ENCODE measurements around the gene ATG14.
A peak's percentile ranks its signal among the peaks of the same experiment; 100 is the strongest.
"Not testable (repeated sequence)": the region's sequence is repeated elsewhere in the genome, so short reads cannot be mapped to it uniquely, and the experiment has no call there.

ATG14 gene, protein sequence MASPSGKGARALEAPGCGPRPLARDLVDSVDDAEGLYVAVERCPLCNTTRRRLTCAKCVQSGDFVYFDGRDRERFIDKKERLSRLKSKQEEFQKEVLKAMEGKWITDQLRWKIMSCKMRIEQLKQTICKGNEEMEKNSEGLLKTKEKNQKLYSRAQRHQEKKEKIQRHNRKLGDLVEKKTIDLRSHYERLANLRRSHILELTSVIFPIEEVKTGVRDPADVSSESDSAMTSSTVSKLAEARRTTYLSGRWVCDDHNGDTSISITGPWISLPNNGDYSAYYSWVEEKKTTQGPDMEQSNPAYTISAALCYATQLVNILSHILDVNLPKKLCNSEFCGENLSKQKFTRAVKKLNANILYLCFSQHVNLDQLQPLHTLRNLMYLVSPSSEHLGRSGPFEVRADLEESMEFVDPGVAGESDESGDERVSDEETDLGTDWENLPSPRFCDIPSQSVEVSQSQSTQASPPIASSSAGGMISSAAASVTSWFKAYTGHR

DNA sequence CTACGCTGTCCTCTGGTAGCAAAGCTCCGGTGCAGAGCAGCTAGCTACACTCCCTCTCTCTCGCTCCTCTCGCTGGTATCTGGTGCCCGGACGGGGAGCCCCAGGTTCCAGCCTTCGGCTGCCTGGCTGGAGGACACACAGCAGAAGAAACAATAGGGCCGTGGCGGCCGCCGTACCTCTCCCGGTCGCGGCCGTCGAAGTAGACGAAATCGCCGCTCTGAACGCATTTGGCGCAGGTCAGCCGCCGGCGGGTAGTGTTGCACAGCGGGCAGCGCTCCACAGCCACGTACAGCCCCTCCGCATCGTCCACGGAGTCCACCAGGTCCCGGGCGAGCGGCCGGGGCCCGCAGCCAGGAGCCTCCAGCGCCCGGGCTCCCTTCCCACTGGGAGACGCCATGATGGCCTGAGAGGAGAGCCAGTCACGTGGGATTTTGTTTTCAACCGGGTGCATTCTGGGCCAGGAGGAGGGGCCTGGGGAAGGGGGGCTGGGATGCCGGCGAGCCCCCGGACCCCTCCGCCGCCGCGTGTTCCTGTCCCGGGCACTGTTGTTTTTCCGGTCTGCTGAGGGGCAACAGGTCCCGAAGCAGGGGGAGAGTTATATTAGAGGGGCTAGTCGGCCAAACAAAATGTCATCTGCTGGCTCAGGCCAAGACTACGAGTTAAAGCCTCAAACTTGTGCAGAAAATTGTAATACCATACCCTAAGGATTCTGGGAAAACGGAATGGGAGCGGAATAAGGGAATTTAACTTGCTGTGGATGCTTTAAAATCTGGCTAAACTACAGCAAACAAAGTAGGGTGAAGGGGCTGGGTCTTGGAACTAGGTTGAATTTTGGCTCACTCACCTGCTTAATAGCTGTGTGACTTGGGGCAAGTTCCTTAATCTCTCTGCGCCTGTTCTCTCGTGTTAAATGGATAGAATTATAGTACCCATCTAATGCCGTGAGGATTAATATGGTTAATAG, at the start of gene ATG14:
TSS of gene ATG14 (minus strand) at position 405 of the 964 bp plus-strand sequence. CDS start at position 397, 8 bp downstream.
- DNase-seq, result peak; percentile 89

DNA sequence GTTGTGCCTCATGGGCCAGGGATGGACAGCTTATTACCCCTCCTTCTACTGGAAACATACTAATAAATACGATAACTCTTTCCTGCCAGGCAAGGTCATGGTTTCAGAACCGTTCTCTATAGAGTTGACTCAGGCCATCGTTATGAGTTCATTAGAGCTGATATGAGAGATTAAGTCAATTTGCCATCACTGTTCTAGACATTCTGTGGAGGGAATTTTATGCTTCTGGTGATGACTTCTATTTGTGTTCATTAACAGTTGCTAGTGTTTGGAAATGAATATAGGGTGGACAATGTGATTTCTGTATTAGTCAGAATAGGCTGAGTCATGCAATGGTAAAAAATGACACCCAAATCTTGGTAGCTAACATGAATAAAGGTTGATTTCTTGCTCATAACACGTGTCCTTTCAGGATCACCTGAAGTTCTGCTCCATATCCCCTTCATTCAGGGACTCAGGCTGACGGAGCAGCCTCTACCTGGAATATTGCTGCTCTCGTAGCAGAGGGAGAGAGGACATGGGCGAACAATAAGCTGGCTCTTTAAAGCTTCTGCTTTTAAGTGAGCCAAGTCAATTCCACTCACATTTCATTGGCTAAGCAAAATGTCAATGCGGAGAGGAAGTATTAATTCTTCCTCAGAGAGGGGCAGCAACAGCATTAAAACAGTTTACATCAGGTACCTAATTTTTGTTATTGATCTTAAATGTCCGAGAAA, 47.3 kb upstream of the ATG14 start:
- DNase-seq, result no peak

DNA sequence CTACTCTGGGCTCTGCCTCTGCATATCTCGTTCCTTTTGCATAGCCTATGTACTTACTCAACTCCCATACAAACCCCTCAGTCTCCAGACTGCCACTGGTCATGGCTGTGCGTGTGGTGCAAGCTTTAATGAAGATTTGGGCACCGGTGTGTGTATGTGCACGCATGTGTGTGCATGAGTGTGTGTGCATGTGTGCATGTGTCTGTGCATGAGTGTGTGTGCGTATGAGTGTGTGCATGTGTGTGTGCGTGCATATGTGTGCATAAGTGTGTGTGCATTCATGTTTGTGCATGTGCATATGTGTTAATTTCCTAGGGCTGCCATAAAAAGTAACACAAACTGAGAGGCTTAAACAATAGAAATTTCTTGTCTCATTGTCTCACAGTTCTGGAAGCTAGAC, 45.9 kb upstream of the ATG14 start:
- DNase-seq, result no peak

DNA sequence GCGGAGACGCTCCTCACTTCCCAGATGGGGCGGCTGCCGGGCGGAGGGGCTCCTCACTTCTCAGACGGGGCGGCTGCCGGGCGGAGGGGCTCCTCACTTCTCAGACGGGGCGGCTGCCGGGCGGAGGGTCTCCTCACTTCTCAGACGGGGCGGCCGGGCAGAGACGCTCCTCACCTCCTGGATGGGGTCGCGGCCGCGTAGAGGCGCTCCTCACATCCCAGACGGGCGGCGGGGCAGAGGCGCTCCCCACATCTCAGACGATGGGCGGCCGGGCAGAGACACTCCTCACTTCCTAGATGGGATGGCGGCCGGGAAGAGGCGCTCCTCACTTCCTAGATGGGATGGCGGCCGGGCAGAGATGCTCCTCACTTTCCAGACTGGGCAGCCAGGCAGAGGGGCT, 44.8 kb upstream of the ATG14 start:
- not testable (repeated sequence) for DNase-seq

DNA sequence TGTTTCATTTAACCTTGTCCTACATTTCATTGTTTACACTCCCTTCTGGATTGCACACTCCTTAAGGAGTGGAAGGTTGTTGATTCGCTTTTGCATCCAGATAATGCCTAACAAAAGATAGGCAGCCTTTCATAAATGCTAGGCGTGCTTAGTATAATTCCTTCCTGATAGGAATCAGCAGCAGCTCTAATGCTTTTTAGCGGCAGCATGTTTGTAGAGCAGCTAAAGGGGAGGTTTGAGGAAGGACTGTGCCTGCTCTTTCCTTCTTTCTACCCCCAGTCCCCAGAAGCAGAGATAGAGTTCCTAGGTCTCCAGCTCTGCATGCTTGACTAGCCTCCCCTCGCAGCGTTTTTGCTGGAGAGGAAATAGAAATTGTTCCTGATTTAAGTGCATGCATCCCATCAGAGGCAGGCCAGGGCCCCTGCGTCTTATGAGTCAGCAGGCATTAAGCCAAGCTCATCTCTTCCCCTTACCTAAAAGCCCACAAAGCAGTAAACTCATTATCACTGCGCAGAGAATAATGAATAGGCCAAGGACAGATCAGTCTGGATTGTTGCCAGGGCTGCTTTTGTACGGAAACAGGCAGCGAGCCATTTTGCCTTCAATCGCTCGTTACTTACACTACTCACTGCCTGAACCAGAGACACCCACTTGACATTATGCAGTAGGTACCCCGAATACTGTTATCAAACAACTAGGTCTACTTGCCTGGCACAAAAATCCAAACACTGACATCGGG, 42.8 kb upstream of the ATG14 start:
- peak; percentile 98 for DNase-seq

DNA sequence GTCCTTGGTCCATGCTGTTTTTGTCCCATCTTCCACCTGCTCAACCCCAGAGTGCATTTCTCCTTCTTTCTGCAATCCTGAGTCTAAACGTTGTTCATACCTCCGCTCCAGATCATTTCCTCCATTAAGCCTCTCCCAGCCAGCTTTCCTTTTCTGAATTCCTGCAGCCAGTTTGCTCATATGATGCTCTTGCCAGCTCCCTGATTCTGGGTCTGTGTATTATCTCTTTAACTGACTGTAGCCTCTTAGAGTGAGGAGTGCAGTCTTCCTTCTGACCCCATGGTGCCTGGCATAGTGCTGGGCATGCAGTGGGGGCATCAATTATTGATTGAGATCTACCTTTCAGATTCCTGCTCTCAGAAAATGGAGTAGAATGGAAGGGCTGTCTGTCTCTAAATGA, 40.3 kb upstream of the ATG14 start:
- DNase-seq, result no peak

DNA sequence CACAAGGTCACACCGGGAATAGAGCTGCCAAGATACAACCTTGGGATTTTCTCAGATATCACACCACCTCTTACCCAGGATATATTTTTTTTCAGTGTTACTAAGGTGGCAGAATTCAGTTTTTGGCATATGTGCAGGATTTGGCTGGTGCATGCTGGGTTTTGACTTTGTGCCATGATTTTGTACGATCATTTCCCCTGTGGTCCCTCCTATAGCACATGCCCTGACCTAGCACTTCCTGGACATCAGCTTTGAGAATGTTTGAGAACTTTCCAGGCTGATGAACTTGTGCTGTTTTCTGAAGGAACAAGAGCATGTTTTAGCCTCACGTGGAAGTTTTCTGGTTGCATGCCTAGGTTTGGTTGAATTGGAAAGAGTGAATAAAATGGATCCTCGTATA, 39.8 kb upstream of the ATG14 start:
- DNase-seq, result no peak

DNA sequence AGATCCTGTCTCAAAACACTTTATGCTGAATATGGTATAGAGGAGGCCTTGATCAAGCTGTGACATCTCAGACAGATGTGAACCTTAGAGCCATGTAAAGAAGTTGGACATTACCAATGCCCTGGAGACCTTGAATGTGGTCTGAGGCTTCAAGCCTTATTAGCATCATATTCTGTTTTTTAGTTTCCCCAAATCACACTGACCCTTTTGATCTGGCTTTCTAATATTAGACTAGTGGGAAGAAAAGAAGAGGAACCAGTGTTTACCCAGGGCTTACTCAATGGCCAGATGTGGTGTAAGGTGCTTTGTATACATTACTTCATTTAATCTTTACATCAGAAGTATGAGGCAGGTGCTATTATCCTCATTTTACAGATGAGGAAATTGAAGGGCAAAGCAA, 39.4 kb upstream of the ATG14 start:
- DNase-seq, result no peak

DNA sequence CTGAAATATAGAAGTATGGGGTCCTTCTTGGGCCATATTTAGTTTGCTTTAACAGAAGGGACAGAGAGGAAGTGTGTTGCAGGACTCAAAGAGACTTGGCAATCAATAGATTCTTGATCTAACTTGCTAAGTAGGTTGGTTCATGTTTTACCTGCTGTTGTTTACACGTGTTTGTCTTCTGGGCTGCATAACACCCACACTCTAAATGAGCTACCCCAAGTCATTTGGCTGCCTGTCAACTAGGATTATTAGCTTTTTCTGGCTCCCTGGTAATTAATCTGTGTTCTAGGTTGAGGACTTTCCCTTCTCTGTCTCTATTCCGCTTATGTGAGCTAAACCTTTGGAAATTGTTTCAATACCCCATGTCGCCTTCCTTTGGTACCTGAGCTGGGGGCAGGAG, 38.9 kb upstream of the ATG14 start:
- DNase-seq, result no peak

DNA sequence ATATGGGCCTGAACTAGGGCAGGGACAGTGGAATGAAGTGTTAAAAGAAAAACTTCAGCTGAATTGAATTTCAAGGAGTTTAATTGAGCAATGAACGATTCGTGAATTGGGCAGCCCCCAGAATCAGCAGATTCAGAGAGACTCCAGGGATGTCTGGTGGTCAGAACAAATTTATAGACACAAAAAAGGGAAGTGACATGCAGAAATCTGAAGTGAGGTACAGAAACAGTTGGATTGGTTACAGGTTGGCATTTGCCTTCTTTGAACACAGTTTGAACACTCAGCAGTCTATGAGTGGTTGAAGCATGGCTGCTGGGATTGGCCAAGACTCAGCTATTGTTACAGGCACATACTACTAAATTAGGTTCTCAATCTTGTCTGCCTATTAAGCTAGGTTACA, 38.5 kb upstream of the ATG14 start:
- no peak for DNase-seq

DNA sequence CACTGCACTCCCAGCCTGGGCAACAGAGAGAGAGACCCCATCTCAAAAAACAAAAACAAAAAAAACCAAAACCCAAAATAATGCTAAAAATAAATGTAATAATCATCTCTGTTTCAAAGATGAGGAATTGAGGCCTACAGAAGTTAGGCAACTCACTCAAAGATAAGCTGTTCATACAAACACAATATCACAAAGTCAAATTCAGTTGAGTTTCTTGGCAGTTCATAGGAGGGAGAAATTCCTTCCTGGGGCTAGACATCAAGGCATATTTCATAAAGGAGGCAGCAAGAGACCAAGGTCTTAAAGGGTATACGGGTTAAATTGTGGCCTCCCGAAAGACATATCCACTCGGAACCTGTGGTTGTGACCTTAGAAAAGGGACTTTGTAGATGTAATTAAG, 37.5 kb upstream of the ATG14 start:
- no peak for DNase-seq

DNA sequence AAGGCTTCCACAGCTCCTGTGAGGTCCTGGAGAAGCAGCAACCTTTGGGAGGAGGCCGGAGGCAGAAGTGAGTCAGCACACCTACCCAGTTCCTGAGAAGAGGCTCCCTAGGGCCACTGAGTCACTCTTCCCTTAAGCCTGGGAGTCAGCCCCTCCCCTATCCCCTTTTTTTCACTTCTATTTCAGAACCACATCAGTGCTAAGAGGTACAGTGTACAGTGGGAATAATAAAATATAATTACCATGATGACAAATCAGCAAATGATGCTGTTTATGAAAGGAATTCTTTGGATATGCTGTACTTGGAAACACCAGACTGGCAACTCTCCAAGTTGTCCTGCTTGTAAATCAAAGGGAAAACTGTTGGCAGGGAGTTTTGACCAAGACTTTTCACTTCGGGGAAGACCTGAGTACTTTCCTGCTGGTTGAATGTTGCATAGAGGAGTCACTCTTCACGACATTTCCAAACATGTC, 36.5 kb upstream of the ATG14 start:
- DNase-seq, result no peak

DNA sequence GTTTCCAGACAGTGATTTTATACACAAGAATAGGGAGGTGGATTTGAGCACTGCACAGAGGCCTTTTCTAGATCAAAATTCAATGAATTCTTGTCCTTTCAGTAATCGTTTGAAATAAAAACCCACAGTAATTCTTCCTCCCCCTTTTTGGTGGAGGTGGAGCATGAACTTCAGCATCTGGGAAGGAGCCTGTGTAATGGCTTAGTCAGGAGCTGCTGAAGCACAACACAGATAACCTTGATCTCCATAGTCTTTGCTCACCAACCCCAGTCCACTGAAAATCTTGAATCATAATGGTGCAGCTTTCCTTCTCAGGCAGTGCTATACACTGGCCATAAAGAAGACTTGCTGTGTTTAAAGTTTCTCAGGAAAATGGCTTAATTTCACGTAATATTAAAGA, 35.2 kb upstream of the ATG14 start:
- DNase-seq, result no peak

DNA sequence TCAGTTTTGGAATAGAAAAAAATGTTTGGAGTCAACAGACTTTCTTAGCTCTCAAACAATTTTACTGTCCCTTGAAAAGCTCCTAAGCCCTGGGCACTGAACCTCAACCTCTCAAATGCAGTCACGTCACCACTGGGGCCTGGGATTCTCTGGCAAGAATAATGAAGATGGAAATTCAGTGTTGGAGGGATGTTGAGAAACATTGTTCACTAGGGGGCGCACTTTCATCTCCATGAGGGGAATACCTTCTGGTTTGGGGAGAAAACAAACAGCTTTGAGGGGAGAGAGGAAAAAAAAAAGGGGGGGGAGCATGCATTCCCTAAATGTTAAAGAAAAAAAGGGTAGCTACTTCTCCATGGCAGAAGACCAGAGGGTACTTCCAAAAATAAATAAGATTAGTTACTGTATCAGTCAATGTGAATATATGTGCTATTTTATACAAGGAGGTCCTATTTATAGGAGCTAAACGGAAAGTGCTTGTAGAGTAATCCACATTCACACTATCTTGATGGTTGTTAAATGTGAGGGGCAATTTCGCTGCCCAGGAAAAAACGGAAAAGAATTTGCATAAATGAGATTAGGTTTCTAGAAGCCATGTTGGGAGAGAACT, 34.6 kb upstream of the ATG14 start:
- DNase-seq, result peak; percentile 80

DNA sequence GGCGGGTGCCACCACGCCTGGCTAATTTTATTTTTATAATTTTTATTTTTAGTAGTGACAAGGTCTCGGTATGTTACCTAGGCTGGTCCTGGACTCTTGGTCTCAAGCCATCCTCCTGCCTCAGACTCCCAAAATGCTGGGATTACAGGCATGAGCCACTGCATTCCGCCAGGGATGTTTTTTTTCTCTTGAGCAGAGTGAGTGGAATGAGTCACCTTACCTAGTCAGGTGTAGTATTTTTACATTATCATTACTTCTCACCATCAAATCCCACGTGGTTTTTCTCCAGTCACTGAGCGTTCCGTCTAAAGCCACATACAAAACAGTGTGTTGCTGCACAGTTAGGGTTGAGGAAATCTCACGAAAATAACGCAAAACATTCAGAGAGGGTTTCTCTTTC, 29.7 kb upstream of the ATG14 start:
- DNase-seq, result no peak

DNA sequence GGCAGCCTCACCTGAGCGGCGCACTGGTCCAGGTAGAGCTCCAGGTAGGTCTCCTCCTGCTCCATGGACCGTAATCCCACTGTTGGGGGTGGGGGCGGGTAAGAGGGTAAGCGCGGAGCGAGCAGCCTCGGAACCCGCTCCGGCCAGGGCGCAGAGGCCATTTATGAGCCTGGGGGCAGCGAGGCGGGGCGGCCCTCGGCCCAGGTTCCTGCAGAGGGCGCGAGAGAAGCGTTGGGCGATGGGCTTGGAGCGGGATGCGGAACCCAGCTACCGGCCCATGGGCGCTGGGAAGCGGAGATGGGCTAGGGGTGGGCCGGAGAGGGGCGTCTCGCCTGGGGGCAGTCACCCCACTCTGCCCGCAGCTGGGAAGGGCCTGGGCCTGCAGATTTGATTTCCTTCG, 28.8 kb upstream of the ATG14 start, which contains the start of gene TBPL2:
TSS of gene TBPL2 (minus strand) at position 232 of the 400 bp plus-strand sequence. CDS start at position 65, 167 bp downstream.
- no peak for DNase-seq

DNA sequence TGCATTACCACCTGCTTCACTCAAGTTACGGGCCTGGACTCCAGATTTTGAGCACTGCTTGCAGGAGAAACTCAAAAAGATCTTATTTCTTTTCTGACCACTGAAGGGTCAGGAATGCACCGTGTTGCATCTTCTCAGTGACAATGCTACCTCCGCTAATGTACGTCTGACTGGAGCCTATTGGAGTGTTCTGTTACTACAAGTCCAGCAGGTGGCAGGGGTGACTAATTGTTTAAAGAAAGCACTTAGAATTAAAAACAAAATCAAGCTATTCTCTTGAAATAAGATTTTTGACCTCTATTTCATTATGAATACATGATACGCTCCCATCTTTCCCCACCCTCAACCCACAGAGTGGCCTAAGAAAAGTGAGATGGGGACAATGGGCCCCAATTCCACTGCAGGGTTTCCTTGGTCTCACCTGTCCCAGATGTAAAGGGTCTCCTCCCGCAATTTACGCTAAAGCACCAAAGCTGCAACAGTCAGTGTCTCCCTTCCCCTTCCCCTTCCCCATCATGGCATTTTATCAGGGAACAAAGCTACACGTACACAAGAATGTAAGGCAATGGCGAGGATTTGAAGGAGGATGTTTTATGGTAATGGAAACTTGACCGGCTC, 26.5 kb upstream of the ATG14 start:
- peak; percentile 36 for DNase-seq

DNA sequence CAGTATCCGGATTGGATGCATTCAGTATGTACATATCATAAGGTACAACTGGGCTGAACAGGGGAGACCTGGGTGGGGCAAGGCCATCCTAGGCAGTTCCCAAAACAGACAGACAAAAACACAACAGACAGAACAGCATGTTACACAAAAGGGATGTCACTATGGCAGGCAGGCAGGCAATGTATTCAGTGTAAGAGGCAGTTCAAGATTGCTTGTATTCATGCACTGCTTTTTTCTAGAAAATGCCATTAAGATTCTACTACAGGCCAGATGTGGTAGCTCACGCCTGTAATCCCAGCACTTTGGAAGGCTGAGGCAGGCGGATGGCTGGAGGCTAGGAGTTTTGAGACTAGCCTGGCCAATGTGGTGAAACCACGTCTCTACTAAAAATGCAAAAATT, 25.3 kb upstream of the ATG14 start:
- no peak for DNase-seq

DNA sequence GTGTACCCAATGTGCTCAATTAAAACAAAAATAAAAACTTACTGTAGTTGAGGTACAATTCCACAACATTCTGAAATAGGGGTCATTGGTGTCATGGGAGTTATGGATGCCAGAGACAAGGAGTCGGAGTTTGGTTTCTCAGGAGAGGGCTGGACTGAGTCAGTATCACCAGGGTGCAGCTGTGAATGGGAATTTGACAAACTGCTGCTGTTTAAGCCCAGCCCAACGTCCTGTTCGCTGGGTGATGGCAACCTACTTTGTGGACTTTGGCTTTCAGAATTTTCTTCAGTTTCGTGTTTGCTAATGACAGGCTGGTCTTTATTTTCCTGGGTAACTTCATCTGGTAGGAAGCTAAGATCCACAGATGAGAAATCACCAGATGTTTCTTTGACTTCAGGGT, 24.9 kb upstream of the ATG14 start:
- DNase-seq, result no peak

DNA sequence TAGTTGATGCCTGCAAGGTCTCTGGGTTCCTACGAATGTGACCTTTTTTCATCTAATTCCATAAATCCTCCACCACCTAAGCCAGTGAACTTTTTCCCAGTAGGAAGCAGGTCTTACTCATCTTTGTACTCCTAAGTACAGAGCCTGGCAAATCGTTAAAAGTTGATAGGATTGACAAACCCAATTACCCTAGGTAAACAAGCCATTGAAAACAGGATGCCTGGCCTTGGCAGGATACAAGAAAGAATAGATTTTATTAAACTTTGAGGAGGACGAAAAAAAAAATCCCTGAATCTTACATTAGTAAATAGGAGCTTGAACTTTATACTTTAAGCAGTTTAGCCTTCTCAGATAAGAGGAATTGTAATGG, 23.2 kb upstream of the ATG14 start:
- no peak for DNase-seq

Data from NCI-H345 (cell line).